HepG2 (cell line): Measurements from ENCODE around the gene BCAR3.

Experiments used
- HMGXB4 ChIP-seq, 2 experiments: sonication (generic) in 1 of 2; formaldehyde crosslinking in 1 of 2; IDR thresholded peaks; 2 replicates each; pipeline versions ENCODE4 v1.4.0 to v1.6.1; 2018 to 2020; ENCODE audit warnings: missing genetic modification reagents in 2 of 2, borderline replicate concordance in 1 of 2, low read depth in 1 of 2, mild to moderate bottlenecking in 1 of 2, missing biosample characterization in 1 of 2
- NR2C2 ChIP-seq: sonication (generic); formaldehyde crosslinking; IDR thresholded peaks from 2 replicates; pipeline ENCODE4 v1.4.0; 2020; ENCODE audit warnings: missing genetic modification reagents, mild to moderate bottlenecking, moderate library complexity, borderline replicate concordance
- POLR2AphosphoS2 ChIP-seq: IDR thresholded peaks from 2 replicates; pipeline ENCODE4 v1.6.1; 2011; ENCODE audit warnings: low read depth, low read length, improper control_type of control experiment
- ZBTB7A ChIP-seq: sonication (generic); formaldehyde crosslinking; IDR thresholded peaks from 2 replicates; pipeline ENCODE4 v1.8.0; 2022; ENCODE audit warnings: mild to moderate bottlenecking, missing genetic modification reagents
- ZNF703 ChIP-seq: sonication (generic); formaldehyde crosslinking; IDR thresholded peaks from 2 replicates; pipeline ENCODE4 v1.5.1; 2020; ENCODE audit warnings: missing genetic modification reagents, mild to moderate bottlenecking, moderate library complexity, borderline replicate concordance
- TF ChIP-seq, protein P1 (sequence below): sonication (generic); formaldehyde crosslinking; IDR thresholded peaks from 2 replicates; pipeline ENCODE4 v1.5.0; 2020; ENCODE audit warnings: mild to moderate bottlenecking, missing genetic modification reagents, moderate library complexity
- TF ChIP-seq, protein P2 (sequence below), 2 experiments: sonication (generic) in 1 of 2; formaldehyde crosslinking in 1 of 2; IDR thresholded peaks; 2 replicates each; pipeline versions ENCODE4 v1.4.0 to v1.6.1; 2016 to 2020; ENCODE audit warnings: borderline replicate concordance in 1 of 2, low read depth in 1 of 2, mild to moderate bottlenecking in 1 of 2, missing genetic modification reagents in 1 of 2

DNA sequence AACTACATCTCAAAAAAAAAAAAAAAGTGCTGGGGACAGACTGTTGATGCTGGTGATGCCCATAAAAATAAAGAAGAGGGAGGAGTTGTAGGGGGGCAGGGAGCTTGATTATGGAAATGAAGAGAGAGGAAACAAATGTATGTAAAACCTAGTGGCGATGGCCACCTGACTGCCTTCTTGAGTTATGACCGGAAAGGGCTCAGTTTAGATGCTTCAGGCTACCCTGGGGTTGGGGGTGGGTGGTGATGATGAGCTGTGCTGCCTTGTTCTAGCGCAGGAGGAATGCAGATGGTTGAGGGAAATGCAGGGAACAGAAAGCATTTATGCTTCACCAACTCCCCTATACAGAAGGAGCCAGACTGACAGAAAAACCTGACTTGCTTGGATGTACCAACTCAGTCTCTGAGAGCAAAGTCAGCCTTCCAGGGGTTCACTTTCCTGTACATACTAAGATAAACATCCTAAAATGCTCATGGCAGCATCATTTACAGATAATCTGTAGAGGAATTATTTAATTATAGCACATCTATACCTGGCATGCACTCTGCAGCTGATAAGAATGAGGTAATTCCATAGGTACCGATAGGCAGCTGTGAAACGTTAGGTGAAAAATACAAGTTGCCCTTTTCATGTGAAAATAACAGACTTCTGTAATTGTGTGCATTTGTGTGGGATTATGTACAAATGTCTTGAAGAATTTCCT is 8.0 kb upstream of the BCAR3 start:
- TF ChIP-seq HMGXB4 (CRISPR knock-in tag; IDR thresholded peaks at IDR 0.05; ENCODE audit: borderline replicate concordance in 1 of 2, low read depth in 1 of 2) (no peak), ZBTB7A (CRISPR knock-in tag) (no peak), POLR2AphosphoS2 (no peak), ZNF703 (CRISPR knock-in tag) (no peak), NR2C2 (CRISPR knock-in tag) (no peak)
- TF ChIP-seq, protein P1, sequence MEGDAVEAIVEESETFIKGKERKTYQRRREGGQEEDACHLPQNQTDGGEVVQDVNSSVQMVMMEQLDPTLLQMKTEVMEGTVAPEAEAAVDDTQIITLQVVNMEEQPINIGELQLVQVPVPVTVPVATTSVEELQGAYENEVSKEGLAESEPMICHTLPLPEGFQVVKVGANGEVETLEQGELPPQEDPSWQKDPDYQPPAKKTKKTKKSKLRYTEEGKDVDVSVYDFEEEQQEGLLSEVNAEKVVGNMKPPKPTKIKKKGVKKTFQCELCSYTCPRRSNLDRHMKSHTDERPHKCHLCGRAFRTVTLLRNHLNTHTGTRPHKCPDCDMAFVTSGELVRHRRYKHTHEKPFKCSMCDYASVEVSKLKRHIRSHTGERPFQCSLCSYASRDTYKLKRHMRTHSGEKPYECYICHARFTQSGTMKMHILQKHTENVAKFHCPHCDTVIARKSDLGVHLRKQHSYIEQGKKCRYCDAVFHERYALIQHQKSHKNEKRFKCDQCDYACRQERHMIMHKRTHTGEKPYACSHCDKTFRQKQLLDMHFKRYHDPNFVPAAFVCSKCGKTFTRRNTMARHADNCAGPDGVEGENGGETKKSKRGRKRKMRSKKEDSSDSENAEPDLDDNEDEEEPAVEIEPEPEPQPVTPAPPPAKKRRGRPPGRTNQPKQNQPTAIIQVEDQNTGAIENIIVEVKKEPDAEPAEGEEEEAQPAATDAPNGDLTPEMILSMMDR (CRISPR knock-in tag) = no peak
- TF ChIP-seq, protein P2, sequence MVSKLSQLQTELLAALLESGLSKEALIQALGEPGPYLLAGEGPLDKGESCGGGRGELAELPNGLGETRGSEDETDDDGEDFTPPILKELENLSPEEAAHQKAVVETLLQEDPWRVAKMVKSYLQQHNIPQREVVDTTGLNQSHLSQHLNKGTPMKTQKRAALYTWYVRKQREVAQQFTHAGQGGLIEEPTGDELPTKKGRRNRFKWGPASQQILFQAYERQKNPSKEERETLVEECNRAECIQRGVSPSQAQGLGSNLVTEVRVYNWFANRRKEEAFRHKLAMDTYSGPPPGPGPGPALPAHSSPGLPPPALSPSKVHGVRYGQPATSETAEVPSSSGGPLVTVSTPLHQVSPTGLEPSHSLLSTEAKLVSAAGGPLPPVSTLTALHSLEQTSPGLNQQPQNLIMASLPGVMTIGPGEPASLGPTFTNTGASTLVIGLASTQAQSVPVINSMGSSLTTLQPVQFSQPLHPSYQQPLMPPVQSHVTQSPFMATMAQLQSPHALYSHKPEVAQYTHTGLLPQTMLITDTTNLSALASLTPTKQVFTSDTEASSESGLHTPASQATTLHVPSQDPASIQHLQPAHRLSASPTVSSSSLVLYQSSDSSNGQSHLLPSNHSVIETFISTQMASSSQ (IDR thresholded peaks at IDR 0.05; ENCODE audit: low read depth) = no peak
- TF ChIP-seq, protein P2 (CRISPR knock-in tag; IDR thresholded peaks at IDR 0.05; ENCODE audit: borderline replicate concordance) = no peak
